ENCODE measurements around the gene RPS19BP1.
"Not testable (repeated sequence)": the region's sequence is repeated elsewhere in the genome, so short reads cannot be mapped to it uniquely, and the experiment has no call there.

RPS19BP1 gene

GRCh38 chr22:39524753-39525657 lies 7.5 kb downstream of the RPS19BP1 start:
- DNase-seq (ENCODE audit: extremely low read depth, low read depth), result no peak
- TF ChIP-seq, protein P1, sequence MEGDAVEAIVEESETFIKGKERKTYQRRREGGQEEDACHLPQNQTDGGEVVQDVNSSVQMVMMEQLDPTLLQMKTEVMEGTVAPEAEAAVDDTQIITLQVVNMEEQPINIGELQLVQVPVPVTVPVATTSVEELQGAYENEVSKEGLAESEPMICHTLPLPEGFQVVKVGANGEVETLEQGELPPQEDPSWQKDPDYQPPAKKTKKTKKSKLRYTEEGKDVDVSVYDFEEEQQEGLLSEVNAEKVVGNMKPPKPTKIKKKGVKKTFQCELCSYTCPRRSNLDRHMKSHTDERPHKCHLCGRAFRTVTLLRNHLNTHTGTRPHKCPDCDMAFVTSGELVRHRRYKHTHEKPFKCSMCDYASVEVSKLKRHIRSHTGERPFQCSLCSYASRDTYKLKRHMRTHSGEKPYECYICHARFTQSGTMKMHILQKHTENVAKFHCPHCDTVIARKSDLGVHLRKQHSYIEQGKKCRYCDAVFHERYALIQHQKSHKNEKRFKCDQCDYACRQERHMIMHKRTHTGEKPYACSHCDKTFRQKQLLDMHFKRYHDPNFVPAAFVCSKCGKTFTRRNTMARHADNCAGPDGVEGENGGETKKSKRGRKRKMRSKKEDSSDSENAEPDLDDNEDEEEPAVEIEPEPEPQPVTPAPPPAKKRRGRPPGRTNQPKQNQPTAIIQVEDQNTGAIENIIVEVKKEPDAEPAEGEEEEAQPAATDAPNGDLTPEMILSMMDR (IDR thresholded peaks at IDR 0.05; ENCODE audit: low read depth, low read length, missing control alignments), result no peak
- H3K4me3 ChIP-seq (replicated peaks; ENCODE audit: low read depth, low read length), result no peak overlapping the region

- TF ChIP-seq, protein P1 (IDR thresholded peaks at IDR 0.05; ENCODE audit: low read depth, low read length, missing control alignments), result no peak
- H3K4me3 ChIP-seq (replicated peaks; ENCODE audit: low read depth, low read length), result no peak overlapping the region
- DNase-seq (ENCODE audit: extremely low read depth, low read depth), result no peak
These were observed 8.3 kb downstream of the RPS19BP1 start for GRCh38 chr22:39524089-39524752.

GRCh38 chr22:39522567-39523300 lies 9.8 kb downstream of the RPS19BP1 start:
- TF ChIP-seq, protein P1 (IDR thresholded peaks at IDR 0.05; ENCODE audit: low read depth, low read length, missing control alignments), result no peak
- peak overlapping the region; percentile 88 for H3K4me3 ChIP-seq (replicated peaks; ENCODE audit: low read depth, low read length)
- DNase-seq (ENCODE audit: extremely low read depth, low read depth), result no peak

GRCh38 chr22:39522091-39522490 lies 10.5 kb downstream of the RPS19BP1 start:
- DNase-seq (ENCODE audit: extremely low read depth, low read depth), result not testable (repeated sequence)
- peak overlapping the region; percentile 88 for H3K4me3 ChIP-seq (replicated peaks; ENCODE audit: low read depth, low read length)

GRCh38 chr22:39521106-39521885 lies 11.3 kb downstream of the RPS19BP1 start:
- peak overlapping the region; percentile 88 for H3K4me3 ChIP-seq (replicated peaks; ENCODE audit: low read depth, low read length)
- DNase-seq (ENCODE audit: extremely low read depth, low read depth), result not testable (repeated sequence)

- H3K4me3 ChIP-seq (replicated peaks; ENCODE audit: low read depth, low read length), result peak within 1 kb of the TSS; percentile 88
- DNase-seq (ENCODE audit: extremely low read depth, low read depth), result no peak
- TF ChIP-seq, protein P1 (IDR thresholded peaks at IDR 0.05; ENCODE audit: low read depth, low read length, missing control alignments), result no peak
These were observed 12.1 kb downstream of the RPS19BP1 start, which contains the start of gene ATF4 for GRCh38 chr22:39520226-39521105. TSS of gene ATF4 (plus strand) at chr22:39520562. CDS start at chr22:39521446, 884 bp downstream.

Data from HFF-Myc (cell line).